ENCODE data around the gene ACOX2.
"Not testable (repeated sequence)": the region's sequence is repeated elsewhere in the genome, so short reads cannot be mapped to it uniquely, and the experiment has no call there.

- TF ChIP-seq RAD21 (IDR thresholded peaks at IDR 0.05); JUND (IDR thresholded peaks at IDR 0.05); RXRA (IDR thresholded peaks at IDR 0.05); CTCF (IDR thresholded peaks at IDR 0.05; ENCODE audit: low read depth, low read length, missing input control); MAX (IDR thresholded peaks at IDR 0.05); REST (IDR thresholded peaks at IDR 0.05); SP1 (IDR thresholded peaks at IDR 0.05); ATF3 (IDR thresholded peaks at IDR 0.05); EGR1 (IDR thresholded peaks at IDR 0.05; ENCODE audit: low read depth in 2 of 2); ZBTB33 (IDR thresholded peaks at IDR 0.05); YY1 (IDR thresholded peaks at IDR 0.05): not testable (repeated sequence)
- TF ChIP-seq HNF4A (conservative IDR thresholded peaks at IDR 0.05), result peak in 1 of 2 donors; percentile 12
These were observed 9.6 kb downstream of the ACOX2 start for GRCh38 chr3:58527440-58527839.
